HepG2 (cell line): ENCODE measurements around the gene SLC66A3. TPM values are rescaled to one million over a fixed set of nuclear protein-coding genes. Genes with fewer than 3 reads are reported as not detected.

Experiments
- RBM39 ChIP-seq: fragments of 200-400 bp; formaldehyde crosslinking; IDR thresholded peaks from one replicate; pipeline ENCODE4 v1.6.1; 2018; ENCODE audit warnings: antibody characterized with exemption, mild to moderate bottlenecking, low read depth, low read length; ENCODE audit not compliant: poor library complexity, severe bottlenecking
- SETDB1 ChIP-seq: sonication (generic); formaldehyde crosslinking; IDR thresholded peaks from 2 replicates; pipeline ENCODE4 v1.5.1; 2020; ENCODE audit warnings: missing genetic modification reagents, mild to moderate bottlenecking, borderline replicate concordance
- WIZ ChIP-seq: sonication (generic); formaldehyde crosslinking; IDR thresholded peaks from 2 replicates; pipeline ENCODE4 v1.5.1; 2020; ENCODE audit warnings: mild to moderate bottlenecking, missing genetic modification reagents
- ZC3H4 ChIP-seq: sonication (generic); formaldehyde crosslinking; IDR thresholded peaks from 2 replicates; pipeline ENCODE4 v1.4.0; 2020; ENCODE audit warnings: missing genetic modification reagents, borderline replicate concordance
- ZFAT ChIP-seq: sonication (generic); formaldehyde crosslinking; conservative IDR thresholded peaks from 2 replicates; pipeline ENCODE4 v1.8.1; 2023; ENCODE audit warnings: missing genetic modification reagents, inconsistent platforms
- ZNF235 ChIP-seq: sonication (generic); formaldehyde crosslinking; IDR thresholded peaks from 2 replicates; pipeline ENCODE4 v1.8.1; 2023; ENCODE audit warnings: mild to moderate bottlenecking, missing genetic modification reagents, borderline replicate concordance
- ZNF335 ChIP-seq: sonication (generic); formaldehyde crosslinking; IDR thresholded peaks from 2 replicates; pipeline ENCODE4 v1.4.0; 2020; ENCODE audit warnings: missing genetic modification reagents
- ZNF33A ChIP-seq: sonication (generic); formaldehyde crosslinking; IDR thresholded peaks from 2 replicates; pipeline ENCODE4 v1.5.1; 2020; ENCODE audit warnings: missing genetic modification reagents, mild to moderate bottlenecking, moderate library complexity, borderline replicate concordance
- ZNF543 ChIP-seq: sonication (generic); formaldehyde crosslinking; IDR thresholded peaks from 2 replicates; pipeline ENCODE4 v1.4.0; 2020; ENCODE audit warnings: mild to moderate bottlenecking, missing genetic modification reagents
- ZNF629 ChIP-seq: sonication (generic); formaldehyde crosslinking; conservative IDR thresholded peaks from 2 replicates; pipeline ENCODE4 v1.5.0; 2020; ENCODE audit warnings: missing genetic modification reagents
- ZNF747 ChIP-seq: sonication (generic); formaldehyde crosslinking; IDR thresholded peaks from 2 replicates; pipeline ENCODE4 v1.8.1; 2023; ENCODE audit warnings: missing genetic modification reagents, mild to moderate bottlenecking, borderline replicate concordance
- ZSCAN25 ChIP-seq: sonication (generic); formaldehyde crosslinking; IDR thresholded peaks from 2 replicates; pipeline ENCODE4 v1.8.0; 2022; ENCODE audit warnings: mild to moderate bottlenecking, missing genetic modification reagents
- polyA plus RNA-seq, 8 experiments: library from polyadenylated mRNA; depleted of rRNA in 3 of 8; stranded (reverse) in 7 of 8; unstranded in 1 of 8; fragments of >200 nt; fragmentation: Illumina TruSeq in 4 of 8; extraction: Trizol in 4 of 8; gene quantifications; 2 replicates each; pipeline versions ENCODE4 v1.2.1 to v1.2.3, GENCODE V29; 2011 to 2016; ENCODE audit warnings: low read depth in 4 of 8, missing spikeins in 1 of 8, mixed read lengths in 1 of 8; ENCODE audit not compliant: insufficient read depth in 1 of 8
- total RNA-seq, 5 experiments: library from RNA; depleted of rRNA; stranded (reverse); fragments of >200 nt; fragmentation: Illumina TruSeq; extraction: Trizol; gene quantifications; 2 replicates each; pipeline ENCODE4 v1.2.3, GENCODE V29; 2016; ENCODE audit warnings: low read depth in 1 of 5
- TF ChIP-seq, protein P1 (sequence below): sonication (generic); formaldehyde crosslinking; IDR thresholded peaks from 2 replicates; pipeline ENCODE4 v1.5.1; 2020; ENCODE audit warnings: mild to moderate bottlenecking, moderate library complexity, missing genetic modification reagents
- TF ChIP-seq, protein P2 (sequence below): sonication (generic); formaldehyde crosslinking; IDR thresholded peaks from 2 replicates; pipeline ENCODE4 v1.9.0; 2022; ENCODE audit warnings: low read depth, missing genetic modification reagents
- TF ChIP-seq, protein P3 (sequence below), 2 experiments: fragments of 450-650 bp in 1 of 2; sonication (generic) in 1 of 2; formaldehyde crosslinking in 1 of 2; IDR thresholded peaks; 2 replicates each; pipeline versions ENCODE4 v1.6.1 to v1.8.0; 2016 to 2022; ENCODE audit warnings: antibody characterized with exemption in 1 of 2, mild to moderate bottlenecking in 1 of 2, missing genetic modification reagents in 1 of 2

SLC66A3 gene
- total and polyA plus RNA-seq, 2 of the 13 experiments (the other 11 are each of a cell fraction or from before 2014, with no cell fraction given), result 2.2 to 3.7 TPM

DNA sequence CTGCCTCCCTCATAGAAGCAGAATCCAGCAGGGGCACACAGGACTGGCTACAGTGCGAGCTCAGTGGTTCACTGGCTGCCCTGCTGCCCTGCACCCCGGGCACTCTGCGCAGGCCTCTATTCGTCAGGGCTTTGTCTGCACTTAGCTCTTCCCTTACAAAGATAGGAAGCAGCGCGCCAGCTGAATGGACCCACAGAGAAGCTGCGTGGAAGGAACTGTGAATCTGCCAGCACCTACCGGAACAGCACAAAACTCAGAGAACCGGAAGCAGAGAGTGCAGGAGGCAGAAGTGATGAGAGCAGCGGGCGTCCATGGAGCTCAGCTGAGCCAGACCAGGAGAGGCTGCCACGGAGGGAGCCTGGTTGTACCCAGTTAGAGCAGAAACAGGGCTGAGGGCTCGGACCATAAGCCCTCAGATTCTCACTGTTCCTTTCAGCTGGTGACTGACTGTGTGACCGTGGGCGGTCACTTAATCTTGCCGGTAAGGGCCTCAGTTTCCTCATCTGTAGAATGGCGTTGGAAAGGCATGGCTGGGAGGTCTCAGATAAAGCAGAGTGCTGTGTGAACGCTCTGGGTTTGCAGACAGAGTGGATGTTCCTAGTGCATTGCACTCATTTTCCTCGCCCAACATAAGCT lies 23.1 kb upstream of the SLC66A3 start (continued):
- no peak; the same call in 1 of the 2 replicates for TF ChIP-seq ZC3H4 (CRISPR knock-in tag)
- TF ChIP-seq ZNF543 (CRISPR knock-in tag), result no peak
- no peak for TF ChIP-seq SETDB1 (CRISPR knock-in tag)
- TF ChIP-seq RBM39, result no peak
- no peak for TF ChIP-seq ZNF335 (CRISPR knock-in tag)
- TF ChIP-seq, protein P1, sequence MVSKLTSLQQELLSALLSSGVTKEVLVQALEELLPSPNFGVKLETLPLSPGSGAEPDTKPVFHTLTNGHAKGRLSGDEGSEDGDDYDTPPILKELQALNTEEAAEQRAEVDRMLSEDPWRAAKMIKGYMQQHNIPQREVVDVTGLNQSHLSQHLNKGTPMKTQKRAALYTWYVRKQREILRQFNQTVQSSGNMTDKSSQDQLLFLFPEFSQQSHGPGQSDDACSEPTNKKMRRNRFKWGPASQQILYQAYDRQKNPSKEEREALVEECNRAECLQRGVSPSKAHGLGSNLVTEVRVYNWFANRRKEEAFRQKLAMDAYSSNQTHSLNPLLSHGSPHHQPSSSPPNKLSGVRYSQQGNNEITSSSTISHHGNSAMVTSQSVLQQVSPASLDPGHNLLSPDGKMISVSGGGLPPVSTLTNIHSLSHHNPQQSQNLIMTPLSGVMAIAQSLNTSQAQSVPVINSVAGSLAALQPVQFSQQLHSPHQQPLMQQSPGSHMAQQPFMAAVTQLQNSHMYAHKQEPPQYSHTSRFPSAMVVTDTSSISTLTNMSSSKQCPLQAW (CRISPR knock-in tag), result no peak
- no peak for TF ChIP-seq ZNF747 (CRISPR knock-in tag)
- TF ChIP-seq WIZ, result no peak
- no peak for TF ChIP-seq ZFAT (CRISPR knock-in tag)
- TF ChIP-seq ZNF629 (CRISPR knock-in tag), result peak; percentile 95
- TF ChIP-seq ZSCAN25 (CRISPR knock-in tag), result no peak
- TF ChIP-seq ZNF33A (CRISPR knock-in tag), result no peak
- TF ChIP-seq, protein P2, sequence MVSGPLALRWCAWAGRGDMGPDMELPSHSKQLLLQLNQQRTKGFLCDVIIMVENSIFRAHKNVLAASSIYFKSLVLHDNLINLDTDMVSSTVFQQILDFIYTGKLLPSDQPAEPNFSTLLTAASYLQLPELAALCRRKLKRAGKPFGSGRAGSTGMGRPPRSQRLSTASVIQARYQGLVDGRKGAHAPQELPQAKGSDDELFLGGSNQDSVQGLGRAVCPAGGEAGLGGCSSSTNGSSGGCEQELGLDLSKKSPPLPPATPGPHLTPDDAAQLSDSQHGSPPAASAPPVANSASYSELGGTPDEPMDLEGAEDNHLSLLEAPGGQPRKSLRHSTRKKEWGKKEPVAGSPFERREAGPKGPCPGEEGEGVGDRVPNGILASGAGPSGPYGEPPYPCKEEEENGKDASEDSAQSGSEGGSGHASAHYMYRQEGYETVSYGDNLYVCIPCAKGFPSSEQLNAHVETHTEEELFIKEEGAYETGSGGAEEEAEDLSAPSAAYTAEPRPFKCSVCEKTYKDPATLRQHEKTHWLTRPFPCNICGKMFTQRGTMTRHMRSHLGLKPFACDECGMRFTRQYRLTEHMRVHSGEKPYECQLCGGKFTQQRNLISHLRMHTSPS (CRISPR knock-in tag), result peak; percentile 9; the same call in 1 of the 2 replicates
- TF ChIP-seq ZNF235, result no peak
- TF ChIP-seq, protein P3, sequence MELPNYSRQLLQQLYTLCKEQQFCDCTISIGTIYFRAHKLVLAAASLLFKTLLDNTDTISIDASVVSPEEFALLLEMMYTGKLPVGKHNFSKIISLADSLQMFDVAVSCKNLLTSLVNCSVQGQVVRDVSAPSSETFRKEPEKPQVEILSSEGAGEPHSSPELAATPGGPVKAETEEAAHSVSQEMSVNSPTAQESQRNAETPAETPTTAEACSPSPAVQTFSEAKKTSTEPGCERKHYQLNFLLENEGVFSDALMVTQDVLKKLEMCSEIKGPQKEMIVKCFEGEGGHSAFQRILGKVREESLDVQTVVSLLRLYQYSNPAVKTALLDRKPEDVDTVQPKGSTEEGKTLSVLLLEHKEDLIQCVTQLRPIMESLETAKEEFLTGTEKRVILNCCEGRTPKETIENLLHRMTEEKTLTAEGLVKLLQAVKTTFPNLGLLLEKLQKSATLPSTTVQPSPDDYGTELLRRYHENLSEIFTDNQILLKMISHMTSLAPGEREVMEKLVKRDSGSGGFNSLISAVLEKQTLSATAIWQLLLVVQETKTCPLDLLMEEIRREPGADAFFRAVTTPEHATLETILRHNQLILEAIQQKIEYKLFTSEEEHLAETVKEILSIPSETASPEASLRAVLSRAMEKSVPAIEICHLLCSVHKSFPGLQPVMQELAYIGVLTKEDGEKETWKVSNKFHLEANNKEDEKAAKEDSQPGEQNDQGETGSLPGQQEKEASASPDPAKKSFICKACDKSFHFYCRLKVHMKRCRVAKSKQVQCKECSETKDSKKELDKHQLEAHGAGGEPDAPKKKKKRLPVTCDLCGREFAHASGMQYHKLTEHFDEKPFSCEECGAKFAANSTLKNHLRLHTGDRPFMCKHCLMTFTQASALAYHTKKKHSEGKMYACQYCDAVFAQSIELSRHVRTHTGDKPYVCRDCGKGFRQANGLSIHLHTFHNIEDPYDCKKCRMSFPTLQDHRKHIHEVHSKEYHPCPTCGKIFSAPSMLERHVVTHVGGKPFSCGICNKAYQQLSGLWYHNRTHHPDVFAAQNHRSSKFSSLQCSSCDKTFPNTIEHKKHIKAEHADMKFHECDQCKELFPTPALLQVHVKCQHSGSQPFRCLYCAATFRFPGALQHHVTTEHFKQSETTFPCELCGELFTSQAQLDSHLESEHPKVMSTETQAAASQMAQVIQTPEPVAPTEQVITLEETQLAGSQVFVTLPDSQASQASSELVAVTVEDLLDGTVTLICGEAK (IDR thresholded peaks at IDR 0.05), result no peak
- TF ChIP-seq, protein P3 (CRISPR knock-in tag; IDR thresholded peaks at IDR 0.05), result peak; percentile 56; the same call in 1 of the 2 replicates
